ENCODE results near the gene HMG20B. TPM values are rescaled to one million over a fixed set of nuclear protein-coding genes. Genes with fewer than 3 reads are reported as not detected.

HMG20B gene
- total and polyA plus RNA-seq, 8 donors, result 39.8 to 638 (median 96.8) TPM

GRCh38 chr19:3535563-3535965, 37.2 kb upstream of the HMG20B start:
- WGBS, 5 donors, result 88 to 94% (median 91%) methylated on average over 12 to 14 of the region's 14 CpGs
- peak overlapping the region in 1 of 5 donors; percentile 8 for H3K27ac ChIP-seq
- H3K4me3 ChIP-seq, result no peak overlapping the region
- DNase-seq, result no peak
- H3K4me1 ChIP-seq, result peaks cover 0 to 5% (median 0%) of the 10 kb centered on the region in 4 donors
- no peaks in the 10 kb centered on the region for H3K9me3 ChIP-seq
- H3K36me3 ChIP-seq, result peaks cover 49 to 86% (median 77%) of the 10 kb centered on the region in 4 donors
- TF ChIP-seq POLR2AphosphoS5 (IDR thresholded peaks at IDR 0.05), result no peak
- TF ChIP-seq, protein P1, sequence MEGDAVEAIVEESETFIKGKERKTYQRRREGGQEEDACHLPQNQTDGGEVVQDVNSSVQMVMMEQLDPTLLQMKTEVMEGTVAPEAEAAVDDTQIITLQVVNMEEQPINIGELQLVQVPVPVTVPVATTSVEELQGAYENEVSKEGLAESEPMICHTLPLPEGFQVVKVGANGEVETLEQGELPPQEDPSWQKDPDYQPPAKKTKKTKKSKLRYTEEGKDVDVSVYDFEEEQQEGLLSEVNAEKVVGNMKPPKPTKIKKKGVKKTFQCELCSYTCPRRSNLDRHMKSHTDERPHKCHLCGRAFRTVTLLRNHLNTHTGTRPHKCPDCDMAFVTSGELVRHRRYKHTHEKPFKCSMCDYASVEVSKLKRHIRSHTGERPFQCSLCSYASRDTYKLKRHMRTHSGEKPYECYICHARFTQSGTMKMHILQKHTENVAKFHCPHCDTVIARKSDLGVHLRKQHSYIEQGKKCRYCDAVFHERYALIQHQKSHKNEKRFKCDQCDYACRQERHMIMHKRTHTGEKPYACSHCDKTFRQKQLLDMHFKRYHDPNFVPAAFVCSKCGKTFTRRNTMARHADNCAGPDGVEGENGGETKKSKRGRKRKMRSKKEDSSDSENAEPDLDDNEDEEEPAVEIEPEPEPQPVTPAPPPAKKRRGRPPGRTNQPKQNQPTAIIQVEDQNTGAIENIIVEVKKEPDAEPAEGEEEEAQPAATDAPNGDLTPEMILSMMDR (IDR thresholded peaks at IDR 0.05), result no peak
- no peaks in the 10 kb centered on the region for H3K27me3 ChIP-seq
- intact Hi-C loops (cut with DNase I; ENCODE audit: low total_unique reads), result no loop called here

DNA sequence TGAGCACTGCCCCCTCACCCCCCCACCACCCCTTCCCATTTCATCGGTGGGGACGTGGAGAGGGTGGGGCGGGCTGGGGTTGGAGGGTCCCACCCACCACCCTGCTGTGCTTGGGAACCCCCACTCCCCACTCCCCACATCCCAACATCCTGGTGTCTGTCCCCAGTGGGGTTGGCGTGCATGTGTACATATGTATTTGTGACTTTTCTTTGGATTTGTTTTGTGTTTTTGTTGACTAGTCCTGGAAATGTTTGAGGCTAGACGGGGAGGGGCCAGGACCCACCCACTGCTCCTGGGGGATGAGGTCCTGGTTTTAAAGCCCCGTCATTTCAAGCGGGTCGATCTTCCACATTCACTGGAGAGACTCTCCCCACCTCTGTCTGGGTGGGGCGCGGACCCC, 36.8 kb upstream of the HMG20B start:
- TF ChIP-seq, protein P1 (IDR thresholded peaks at IDR 0.05), result no peak
- no peak for TF ChIP-seq POLR2A (IDR thresholded peaks at IDR 0.05)
- TF ChIP-seq POLR2AphosphoS5 (IDR thresholded peaks at IDR 0.05), result no peak
- TF ChIP-seq EP300 (IDR thresholded peaks at IDR 0.05), result no peak
- 79 to 95% (median 87%) methylated on average over 7 to 10 of the region's 10 CpGs for WGBS, 5 donors
- H3K27ac ChIP-seq, result peak overlapping the region in 1 of 5 donors; percentile 8
- H3K9me3 ChIP-seq, result no peaks in the 10 kb centered on the region
- DNase-seq, result no peak
- H3K27me3 ChIP-seq, result no peaks in the 10 kb centered on the region
- H3K4me3 ChIP-seq, result no peak overlapping the region
- peaks cover 46 to 82% (median 73%) of the 10 kb centered on the region in 4 donors for H3K36me3 ChIP-seq
- intact Hi-C loops (cut with DNase I; ENCODE audit: low total_unique reads), result no loop called here
- peaks cover 0 to 5% (median 0%) of the 10 kb centered on the region in 4 donors for H3K4me1 ChIP-seq

GRCh38 chr19:3536429-3537100, 36.2 kb upstream of the HMG20B start:
- no peak overlapping the region for H3K4me3 ChIP-seq
- H3K9me3 ChIP-seq, result no peaks in the 10 kb centered on the region
- H3K4me1 ChIP-seq, result peaks cover 0 to 5% (median 0%) of the 10 kb centered on the region in 4 donors
- H3K36me3 ChIP-seq, result peaks cover 42 to 76% (median 67%) of the 10 kb centered on the region in 4 donors
- DNase-seq, result peak in 1 of 2 donors; percentile 55
- peak overlapping the region in 2 of 5 donors; percentile 1 to 38 for H3K27ac ChIP-seq
- WGBS, 5 donors, result 75 to 86% (median 82%) methylated on average over 24 to 27 of the region's 27 CpGs
- no peaks in the 10 kb centered on the region for H3K27me3 ChIP-seq
- TF ChIP-seq, protein P1 (IDR thresholded peaks at IDR 0.05), result no peak
- TF ChIP-seq EP300 (IDR thresholded peaks at IDR 0.05) (no peak), POLR2A (IDR thresholded peaks at IDR 0.05) (no peak)
- intact Hi-C loops (cut with DNase I; ENCODE audit: low total_unique reads), result no loop called here

DNA sequence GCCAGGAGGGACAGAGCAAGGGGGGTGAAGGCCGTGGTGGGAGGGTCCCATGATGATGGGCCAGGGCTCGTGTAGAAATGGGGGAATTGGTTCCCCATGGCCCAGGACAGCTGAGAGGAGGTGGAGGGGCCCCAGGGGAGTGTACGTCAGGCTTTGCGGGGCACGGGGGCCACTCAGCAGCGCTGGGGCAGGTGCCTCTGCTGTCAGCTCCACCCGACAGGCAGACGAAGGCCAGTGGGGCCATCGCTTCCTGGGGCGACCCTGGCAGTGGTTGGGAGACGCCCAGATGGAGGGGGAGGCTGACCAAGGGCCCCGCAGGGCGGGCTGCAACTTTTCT, 35.7 kb upstream of the HMG20B start:
- peaks cover 37 to 71% (median 62%) of the 10 kb centered on the region in 4 donors for H3K36me3 ChIP-seq
- H3K9me3 ChIP-seq, result no peaks in the 10 kb centered on the region
- peak overlapping the region in 2 of 5 donors; percentile 1 to 38 for H3K27ac ChIP-seq
- H3K27me3 ChIP-seq, result no peaks in the 10 kb centered on the region
- H3K4me1 ChIP-seq, result peaks cover 0 to 5% (median 0%) of the 10 kb centered on the region in 4 donors
- 71 to 79% (median 76%) methylated on average over 7 to 13 of the region's 13 CpGs for WGBS, 5 donors
- DNase-seq, result no peak
- no peak for TF ChIP-seq POLR2AphosphoS5 (IDR thresholded peaks at IDR 0.05)
- TF ChIP-seq, protein P1 (IDR thresholded peaks at IDR 0.05), result no peak
- no peak for TF ChIP-seq POLR2A (IDR thresholded peaks at IDR 0.05)
- no peak for TF ChIP-seq EP300 (IDR thresholded peaks at IDR 0.05)
- intact Hi-C loops (cut with DNase I; ENCODE audit: low total_unique reads), result no loop called here
- H3K4me3 ChIP-seq, result no peak overlapping the region

All from stomach (tissue), 9 donors.